Activated CD8-positive, alpha-beta memory T cell treated with anti-CD3 and anti-CD28 coated beads for 48 hours (primary cell): Measurements from ENCODE around the gene KRTAP10-8.
"Not testable (repeated sequence)": the region's sequence is repeated elsewhere in the genome, so short reads cannot be mapped to it uniquely, and the experiment has no call there.

Source experiments
- DNase-seq, 3 experiments: peaks; one replicate each; pipeline ENCODE4 v3.0.0-alpha.2; 2020; ENCODE audit warnings: low read depth in 2 of 3, low spot score in 2 of 3

KRTAP10-8 gene, protein sequence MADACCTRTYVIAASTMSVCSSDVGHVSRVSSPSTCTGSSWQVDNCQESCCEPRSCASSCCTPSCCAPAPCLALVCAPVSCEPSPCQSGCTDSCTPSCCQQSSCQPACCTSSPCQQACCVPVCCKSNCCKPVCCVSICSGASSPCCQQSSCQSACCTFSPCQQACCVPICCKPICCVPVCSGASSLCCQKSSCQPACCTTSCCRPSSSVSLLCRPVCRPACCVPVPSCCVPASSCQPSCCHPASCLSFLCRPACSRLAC

DNA sequence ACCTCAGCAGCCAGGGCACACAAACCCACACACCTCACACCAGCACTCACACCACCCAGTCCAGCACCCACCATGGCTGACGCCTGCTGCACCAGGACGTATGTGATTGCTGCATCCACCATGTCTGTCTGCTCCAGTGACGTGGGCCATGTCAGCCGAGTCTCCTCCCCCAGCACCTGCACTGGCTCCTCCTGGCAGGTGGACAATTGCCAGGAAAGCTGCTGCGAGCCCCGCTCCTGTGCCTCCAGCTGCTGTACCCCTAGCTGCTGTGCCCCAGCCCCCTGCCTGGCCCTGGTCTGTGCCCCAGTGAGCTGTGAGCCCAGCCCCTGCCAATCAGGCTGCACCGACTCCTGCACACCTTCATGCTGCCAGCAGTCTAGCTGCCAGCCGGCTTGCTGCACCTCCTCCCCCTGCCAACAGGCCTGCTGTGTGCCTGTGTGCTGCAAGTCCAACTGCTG is at the start of gene KRTAP10-8:
Gene KRTAP10-8, plus strand, starts transcription at position 51 of the 458 bp plus-strand sequence. Its CDS starts 22 bp downstream, at position 73.
- no peak for DNase-seq

DNA sequence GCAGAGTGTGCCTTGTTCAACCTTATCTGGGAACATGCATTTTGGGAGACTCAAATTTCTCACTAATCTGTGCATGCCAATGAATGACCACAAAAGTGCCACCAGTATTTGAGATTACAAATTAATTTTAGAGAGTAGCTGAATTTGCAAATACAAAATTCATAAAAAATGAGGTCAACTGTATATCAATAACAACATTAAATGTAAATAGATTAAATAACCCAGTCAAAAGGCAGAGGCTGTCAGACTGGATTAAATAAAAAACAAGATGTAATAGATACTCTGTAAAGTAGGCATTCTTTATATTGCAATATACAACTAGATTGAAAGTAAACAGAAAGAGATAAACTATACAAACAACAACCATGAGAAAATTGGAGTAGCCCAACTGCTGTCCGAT is 47.8 kb upstream of the KRTAP10-8 start:
- no peak for DNase-seq

DNA sequence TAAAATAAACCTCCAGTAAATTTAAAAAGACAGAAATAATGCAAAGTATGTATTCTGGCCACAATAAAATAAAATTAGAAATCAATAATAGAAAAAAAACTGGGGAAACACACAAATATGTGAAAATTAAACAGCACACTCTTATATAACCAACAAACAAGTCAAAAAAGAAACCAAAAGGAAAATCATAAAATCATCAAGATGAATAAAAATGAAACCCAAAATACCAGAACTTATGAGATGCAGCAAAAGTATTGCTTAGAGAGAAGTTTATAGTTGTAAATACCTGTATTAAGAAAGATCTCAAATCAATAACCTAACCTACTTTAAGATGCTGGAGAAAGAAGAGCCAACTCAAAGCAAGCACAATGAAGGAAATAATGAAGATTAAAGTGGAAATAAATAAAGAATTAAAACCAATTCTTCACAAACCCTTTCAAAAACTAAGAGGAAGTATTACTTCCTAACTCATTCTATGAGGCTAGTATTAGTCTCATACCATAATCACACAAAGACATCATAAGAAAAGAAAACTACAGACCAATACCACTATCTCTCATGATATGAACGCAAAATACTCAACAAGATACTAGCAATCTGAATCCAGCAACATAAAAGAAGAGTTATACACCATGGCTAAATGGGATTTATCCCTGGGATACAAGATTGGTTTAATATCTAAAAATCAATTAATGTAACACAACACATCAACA is 46.8 kb upstream of the KRTAP10-8 start:
- no peak for DNase-seq

DNA sequence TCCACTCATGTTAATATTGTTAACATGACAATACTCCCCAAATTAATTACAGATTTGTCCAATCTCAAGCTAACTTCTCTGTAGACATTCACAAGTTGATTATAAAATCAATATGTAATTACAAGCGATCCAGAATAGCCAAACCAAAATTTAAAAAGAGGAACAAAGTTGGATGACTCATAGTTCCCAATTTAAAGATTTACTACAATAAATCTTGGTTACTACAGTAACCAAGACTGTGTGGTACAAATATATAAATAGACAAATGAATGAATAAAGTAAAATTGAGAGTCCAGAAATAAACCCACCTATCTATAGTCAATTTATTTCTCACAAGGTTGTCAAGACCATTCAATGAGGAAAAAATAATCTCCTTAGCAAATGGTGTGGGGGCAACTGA is 45.5 kb upstream of the KRTAP10-8 start:
- DNase-seq = no peak

DNA sequence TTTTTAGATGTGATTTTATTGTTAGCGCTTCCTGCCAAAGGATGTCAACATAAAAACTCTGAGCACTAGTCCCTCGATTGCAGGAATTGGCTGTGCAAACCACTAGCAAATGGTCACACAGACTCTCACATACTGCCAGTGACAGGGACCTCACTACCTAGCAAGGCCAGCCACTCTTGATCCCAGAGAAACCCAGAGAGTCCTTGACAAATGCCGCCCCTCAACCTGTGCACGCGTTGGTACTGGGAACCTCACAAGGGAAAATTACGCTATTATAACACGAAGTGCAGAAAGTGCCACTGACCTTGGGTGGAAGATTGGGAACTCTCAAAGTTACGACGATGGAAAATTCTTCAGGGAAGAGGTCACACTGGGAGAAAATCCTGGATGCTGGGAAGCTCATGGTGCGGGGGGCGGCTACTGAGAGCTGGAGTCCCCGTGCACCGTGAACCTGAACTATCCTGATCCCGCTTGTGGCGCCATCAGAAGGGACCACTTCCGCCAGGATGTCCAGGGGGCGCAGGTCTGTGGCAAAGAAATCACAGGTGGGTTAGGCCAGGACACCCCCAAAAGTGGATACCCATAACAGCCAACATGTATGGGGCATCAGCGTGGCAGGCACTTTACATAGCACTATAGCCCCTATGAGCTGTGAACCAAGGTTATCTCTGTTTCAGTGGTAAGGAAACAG is 44.3 kb upstream of the KRTAP10-8 start:
- no peak for DNase-seq

DNA sequence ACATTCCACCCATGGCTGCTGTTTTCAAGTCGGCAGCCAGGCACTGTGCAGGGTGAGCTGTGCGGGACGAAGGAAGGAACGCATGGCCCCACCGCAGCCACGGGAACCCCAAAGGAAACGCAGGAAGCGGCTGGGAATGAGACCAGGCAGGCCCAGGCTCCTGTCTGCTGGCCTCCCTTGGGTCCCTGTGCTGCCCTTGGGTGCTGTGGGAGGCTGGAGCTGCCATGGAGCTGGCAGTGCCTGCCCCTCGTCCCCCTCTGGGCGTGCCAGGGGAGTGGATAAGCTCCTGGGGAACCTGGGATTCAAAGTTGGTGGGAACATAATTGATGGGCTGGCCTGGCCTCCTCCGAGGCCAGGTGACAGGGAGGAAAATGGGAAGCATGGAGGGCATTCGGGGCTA is 43.6 kb upstream of the KRTAP10-8 start:
- DNase-seq = no peak

DNA sequence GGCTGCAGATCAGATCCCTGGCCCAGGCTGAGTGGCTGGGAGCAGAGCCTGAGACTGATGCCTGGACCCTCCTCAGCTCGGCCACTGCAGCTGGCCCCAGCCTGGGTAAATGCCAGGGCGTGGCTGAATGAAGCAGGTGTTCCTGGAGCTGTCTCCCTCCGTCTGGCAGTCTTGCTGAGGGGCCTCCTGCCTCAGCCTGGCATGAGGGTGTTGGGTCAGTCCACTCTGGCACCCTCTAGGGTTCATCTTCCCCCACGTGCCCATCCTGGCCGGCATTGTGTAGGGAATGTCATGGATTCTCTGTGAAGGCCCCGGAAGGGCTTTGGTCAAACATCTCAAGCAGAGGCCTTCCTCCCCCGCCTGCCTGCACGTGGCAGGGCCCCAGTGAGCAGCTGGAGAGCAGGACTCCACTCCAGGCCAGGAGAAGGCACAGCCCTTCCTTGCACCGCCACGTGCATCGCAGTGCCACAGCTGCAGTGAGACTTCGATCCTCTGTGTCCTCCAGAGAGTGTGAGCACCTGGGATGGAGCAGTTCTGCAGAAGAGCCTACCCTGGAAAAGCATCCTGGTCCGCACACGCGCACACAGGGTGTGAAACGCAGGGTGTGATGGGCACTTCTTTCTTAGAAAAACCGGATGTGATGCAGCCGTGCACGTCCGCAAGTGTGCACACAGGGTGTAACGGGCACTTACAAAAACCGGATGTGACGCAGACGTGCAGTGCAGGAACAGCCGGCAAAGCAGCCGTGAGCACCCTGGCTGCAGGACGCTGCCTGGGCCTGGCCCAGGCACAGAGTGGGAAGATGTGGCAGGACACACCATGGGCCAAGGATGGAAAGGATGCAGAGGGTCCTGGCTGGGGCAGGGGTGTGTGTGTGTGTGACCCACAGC is 43.0 kb upstream of the KRTAP10-8 start:
- DNase-seq = no peak

DNA sequence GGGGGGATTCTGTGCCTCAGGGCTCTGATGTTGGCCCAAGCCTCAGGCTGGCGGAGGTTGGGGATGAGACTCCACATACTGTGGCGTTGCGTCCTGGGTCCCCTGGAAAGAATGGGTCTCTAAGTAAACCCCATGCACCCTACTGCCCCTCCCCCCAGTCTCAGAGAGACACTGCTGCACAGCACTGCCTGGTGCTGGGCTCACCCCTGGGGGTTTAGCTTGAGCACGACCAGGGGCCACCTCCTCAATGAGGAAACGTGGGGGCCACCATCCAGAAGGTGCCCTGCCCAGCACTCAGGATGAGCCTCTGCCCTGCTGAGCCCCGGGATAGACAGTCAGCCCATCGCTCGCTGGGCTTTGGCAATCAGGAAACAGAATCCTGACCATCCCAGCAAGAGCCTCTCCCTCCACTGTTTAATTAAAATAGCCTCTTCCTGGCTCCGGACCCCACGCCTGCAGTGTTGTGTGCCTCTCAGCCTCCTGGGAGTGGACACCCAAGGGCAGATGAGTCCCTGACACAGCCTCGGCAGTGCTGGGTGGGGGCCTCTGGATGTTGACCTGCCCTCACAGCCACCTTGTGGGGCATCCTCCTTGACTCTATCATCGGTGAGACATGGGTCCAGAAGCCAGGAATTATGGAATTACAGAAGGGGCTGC is 41.9 kb upstream of the KRTAP10-8 start:
- no peak for DNase-seq

DNA sequence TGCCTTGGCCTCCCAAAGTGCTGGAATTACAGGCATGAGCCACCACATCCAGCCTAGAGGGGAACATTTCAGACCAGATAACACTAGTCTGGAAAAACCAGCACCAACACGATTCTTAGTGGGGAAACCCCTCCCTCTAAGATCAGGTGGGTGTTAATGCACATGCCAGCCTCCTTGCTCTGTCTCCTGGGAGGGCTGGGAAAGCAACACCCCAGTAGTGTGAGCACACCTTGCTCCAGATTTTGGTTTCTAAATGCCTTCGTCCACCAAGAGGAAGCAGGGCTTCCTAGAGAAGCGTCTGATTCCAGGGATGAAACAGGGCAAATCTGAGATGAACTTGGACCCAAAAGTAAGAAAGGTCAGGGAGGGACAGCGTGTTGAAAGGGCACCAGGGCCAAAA is 40.6 kb upstream of the KRTAP10-8 start:
- no peak for DNase-seq

DNA sequence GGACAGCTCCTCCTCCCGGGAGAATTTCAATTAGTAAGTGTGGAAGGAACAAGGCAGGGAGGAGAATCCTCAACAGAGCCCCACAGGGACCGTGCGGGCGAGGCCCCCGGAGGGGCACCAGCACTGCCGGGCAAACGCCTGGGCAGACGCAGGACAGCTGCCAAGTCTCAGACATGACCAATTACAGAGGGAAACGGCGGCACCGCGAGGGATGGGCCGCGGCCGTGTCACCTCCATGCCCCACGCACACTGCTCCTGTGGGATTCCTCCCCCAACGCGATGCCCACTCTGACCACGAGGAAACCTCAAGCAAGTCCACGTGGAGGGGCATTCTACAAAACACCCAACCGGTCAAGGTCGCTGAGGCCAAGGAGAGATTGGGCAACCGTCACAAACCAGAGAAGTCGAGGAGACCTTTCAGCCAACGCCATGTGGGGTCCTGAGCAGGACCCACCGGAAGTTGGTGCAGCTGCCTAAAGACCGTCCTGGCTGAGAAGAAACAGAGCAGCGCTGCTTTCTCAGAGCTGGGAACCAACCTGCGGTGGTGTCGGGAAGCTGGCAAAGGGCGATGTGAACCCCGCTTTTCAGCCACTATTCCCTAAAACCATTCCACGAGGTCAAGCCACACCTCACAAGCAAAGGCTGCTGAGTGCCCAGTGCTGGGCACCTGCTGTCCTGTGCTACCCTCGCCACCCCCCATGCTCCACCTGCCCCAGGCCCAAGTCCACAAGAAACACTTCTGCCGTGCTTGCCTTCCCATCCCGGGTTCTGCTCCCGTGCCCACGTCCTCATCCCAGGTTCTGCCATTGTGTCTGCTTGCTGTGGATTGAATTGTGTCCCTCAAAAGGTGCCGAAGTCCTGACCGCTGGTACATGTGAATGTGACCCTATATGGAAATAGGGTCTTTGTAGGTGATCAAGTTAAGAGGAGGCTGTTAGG is 39.8 kb upstream of the KRTAP10-8 start:
- no peak for DNase-seq

DNA sequence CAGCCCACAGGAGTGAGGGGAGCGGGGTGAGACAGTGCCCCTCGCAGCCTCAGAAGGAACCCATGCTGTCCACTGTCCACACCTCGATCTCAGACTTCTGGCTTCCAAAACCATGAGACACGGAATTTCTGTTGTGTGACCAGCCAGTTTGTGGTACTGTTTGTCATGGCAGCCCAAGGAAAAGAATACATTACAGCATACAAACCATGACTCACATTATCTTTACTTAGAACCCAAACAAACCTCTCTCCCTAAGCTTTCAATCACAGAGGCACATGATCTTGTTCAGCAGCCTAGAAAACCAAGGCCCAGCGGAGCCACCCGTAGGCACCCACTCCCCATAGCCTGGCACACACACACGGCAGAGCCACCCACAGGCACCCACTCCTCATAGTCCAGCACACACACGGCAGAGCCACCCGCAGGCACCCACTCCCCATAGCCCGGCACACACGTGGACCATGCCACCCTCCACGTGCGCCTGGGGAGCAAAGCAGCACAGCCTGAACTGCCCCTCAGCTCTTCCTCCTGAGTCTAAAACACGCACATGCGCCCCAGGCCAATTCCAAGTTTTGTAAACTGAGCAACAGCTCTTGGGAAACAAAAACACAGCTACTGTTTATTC is 38.8 kb upstream of the KRTAP10-8 start:
- no peak for DNase-seq

DNA sequence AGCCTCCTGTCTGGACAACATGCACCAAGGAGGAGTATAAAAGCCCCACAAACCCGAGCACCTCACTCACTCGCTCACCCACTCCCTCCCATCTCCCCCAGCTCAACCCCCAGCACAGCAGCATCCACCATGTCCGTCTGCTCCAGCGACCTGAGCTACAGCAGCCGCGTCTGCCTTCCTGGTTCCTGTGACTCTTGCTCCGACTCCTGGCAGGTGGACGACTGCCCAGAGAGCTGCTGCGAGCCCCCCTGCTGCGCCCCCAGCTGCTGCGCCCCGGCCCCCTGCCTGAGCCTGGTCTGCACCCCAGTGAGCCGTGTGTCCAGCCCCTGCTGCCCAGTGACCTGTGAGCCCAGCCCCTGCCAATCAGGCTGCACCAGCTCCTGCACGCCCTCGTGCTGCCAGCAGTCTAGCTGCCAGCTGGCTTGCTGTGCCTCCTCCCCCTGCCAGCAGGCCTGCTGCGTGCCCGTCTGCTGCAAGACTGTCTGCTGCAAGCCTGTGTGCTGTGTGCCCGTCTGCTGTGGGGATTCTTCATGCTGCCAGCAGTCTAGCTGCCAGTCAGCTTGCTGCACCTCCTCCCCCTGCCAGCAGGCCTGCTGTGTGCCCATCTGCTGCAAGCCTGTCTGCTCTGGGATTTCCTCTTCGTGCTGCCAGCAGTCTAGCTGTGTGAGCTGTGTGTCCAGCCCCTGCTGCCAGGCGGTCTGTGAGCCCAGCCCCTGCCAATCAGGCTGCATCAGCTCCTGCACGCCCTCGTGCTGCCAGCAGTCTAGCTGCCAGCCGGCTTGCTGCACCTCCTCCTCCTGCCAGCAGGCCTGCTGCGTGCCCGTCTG is 38.0 kb upstream of the KRTAP10-8 start, which contains the start of gene KRTAP10-4:
Gene KRTAP10-4, plus strand, starts transcription at position 100 of the 827 bp plus-strand sequence. Its CDS starts 30 bp downstream, at position 130.
- not testable (repeated sequence) for DNase-seq

DNA sequence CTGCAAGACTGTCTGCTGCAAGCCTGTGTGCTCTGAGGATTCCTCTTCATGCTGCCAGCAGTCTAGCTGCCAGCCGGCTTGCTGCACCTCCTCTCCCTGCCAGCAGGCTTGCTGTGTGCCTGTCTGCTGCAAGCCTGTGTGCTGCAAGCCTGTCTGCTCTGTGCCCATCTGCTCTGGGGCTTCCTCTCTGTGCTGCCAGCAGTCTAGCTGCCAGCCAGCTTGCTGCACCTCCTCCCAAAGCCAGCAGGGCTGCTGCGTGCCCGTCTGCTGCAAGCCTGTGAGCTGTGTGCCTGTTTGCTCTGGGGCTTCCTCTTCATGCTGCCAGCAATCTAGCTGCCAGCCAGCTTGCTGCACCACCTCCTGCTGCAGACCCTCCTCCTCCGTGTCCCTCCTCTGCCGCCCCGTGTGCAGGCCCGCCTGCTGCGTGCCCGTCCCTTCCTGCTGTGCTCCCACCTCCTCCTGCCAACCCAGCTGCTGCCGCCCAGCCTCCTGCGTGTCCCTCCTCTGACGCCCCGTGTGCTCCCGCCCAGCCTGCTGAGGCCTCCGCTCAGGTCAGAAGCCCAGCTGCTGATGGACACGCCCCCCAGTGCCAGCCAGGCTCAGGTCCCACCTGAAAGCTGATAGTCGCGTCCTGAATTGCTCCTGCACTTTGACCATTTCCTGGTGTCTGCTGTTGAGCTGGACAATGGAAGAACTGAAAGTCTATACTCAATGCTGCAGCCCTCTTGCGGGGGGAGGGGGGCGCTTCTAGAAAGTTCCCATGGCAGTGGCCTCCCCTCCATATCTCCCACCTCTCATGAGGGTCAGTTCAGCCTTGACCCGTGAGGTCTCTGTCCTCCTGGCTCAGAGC is 37.2 kb upstream of the KRTAP10-8 start:
- no peak for DNase-seq

DNA sequence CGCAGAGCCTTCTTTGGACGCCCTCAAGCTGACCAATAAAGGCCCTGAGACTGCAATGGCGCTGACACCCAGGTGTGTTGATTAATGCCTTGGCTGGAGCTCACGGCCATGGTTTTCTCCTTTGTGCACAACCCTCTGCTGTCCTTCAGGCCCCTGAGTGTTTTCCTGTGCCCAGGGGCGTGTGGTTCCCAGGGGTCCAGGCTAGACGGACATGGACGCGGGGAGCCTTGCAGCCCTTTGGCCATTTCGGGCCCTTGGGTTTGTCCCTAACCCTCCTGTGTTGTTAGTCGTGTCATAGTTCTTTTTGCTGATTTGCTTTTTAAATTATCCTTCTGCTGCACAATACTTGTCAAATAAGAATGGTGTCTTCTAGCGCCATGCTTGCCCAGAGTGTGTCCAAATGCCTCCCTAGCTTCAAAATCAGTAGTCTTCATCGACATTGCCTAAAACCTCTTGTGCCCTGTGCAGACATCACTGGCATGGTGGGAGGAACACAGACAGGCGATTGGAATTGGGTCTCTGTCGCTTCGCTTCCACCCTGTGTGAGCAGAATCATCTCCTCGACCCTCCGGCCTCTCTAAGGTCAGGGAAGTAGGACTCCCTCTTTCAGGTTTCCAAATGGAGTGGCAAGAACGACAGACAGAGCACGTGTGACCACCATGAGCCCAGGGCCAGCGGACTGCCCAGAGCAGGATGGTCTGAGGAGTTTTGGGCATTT is 36.4 kb upstream of the KRTAP10-8 start:
- DNase-seq = no peak

DNA sequence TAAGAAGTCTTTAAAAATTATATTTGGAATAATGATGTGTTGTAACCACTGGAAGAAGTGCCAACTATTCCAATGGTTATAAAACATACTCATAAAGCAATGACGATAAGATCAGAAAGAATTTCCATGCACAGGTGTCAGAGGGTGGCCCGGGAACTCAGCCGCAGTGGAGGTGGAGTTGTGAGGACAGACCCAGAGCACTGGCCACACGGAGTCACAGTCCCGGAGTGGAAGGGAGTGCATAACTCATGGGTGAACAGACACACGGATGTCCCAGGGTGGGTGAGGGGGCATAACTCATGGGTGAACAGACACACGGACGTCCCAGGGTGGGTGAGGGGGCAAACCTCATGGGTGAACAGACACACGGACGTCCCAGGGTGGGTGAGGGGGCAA is 35.9 kb upstream of the KRTAP10-8 start:
- DNase-seq = no peak

DNA sequence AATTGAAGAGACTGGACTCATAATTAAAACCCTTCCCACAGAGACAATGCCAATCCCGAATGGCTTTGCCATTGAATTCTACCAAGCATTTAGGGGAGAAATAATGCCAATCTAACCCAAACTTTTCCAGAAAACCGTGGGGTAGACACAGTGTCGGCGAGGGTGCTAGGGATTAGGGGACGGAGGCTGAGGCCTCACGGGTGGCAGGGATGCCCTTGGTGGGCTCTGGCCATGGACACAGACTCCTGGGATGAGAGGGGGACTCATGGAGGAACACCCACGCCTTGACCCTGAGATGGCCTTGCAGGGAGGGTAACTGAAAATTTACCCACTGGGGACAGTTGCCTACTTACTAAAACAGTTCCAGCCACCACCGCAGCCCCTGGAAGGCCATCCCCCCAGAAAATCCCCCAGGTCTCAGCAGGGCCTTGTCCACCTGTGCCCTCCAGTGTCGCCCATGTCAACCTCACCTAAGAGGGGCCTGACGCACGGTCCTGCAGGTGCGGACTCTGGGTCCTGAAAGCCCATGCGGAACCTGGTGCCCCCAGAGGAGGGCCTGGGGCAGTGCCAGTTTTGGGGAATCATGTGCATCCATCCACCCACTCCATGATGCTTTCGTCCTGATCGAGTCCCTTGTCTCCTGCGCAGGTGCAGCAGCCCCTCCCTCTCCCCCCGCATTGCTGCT is 33.4 kb upstream of the KRTAP10-8 start:
- DNase-seq = no peak
